HepG2 (cell line): Measurements from ENCODE around the gene BIN1. TPM values are rescaled to one million over a fixed set of nuclear protein-coding genes. Genes with fewer than 3 reads are reported as not detected.

Experiments used
- AGO1 ChIP-seq: fragments of 200-400 bp; formaldehyde crosslinking; IDR thresholded peaks from 2 replicates; pipeline ENCODE4 v1.6.1; 2017; ENCODE audit warnings: mild to moderate bottlenecking, low read depth, low read length, moderate library complexity; ENCODE audit not compliant: poor library complexity, severe bottlenecking
- FOXO1 ChIP-seq: sonication (generic); formaldehyde crosslinking; IDR thresholded peaks from 2 replicates; pipeline ENCODE4 v1.4.0; 2020; ENCODE audit warnings: missing genetic modification reagents
- FOXO4 ChIP-seq: sonication (generic); formaldehyde crosslinking; conservative IDR thresholded peaks from 2 replicates; pipeline ENCODE4 v1.8.1; 2023; ENCODE audit warnings: missing genetic modification reagents
- GATAD2A ChIP-seq: IDR thresholded peaks from 2 replicates; pipeline ENCODE4 v1.6.1; 2016
- NKX3-1 ChIP-seq: sonication (generic); formaldehyde crosslinking; IDR thresholded peaks from 2 replicates; pipeline ENCODE4 v1.5.0; 2020; ENCODE audit warnings: missing genetic modification reagents
- ZFP91 ChIP-seq: sonication (generic); formaldehyde crosslinking; IDR thresholded peaks from 2 replicates; pipeline ENCODE4 v1.9.0; 2022; ENCODE audit warnings: missing genetic modification reagents, mild to moderate bottlenecking, borderline replicate concordance
- ZNF619 ChIP-seq: sonication (generic); formaldehyde crosslinking; IDR thresholded peaks from 2 replicates; pipeline ENCODE4 v1.4.0; 2020; ENCODE audit warnings: mild to moderate bottlenecking, missing genetic modification reagents
- ZZZ3 ChIP-seq: sonication (generic); formaldehyde crosslinking; IDR thresholded peaks from 2 replicates; pipeline ENCODE4 v1.4.0; 2020; ENCODE audit warnings: missing genetic modification reagents, mild to moderate bottlenecking, borderline replicate concordance
- polyA plus RNA-seq, 8 experiments: library from polyadenylated mRNA; depleted of rRNA in 3 of 8; stranded (reverse) in 7 of 8; unstranded in 1 of 8; fragments of >200 nt; fragmentation: Illumina TruSeq in 4 of 8; extraction: Trizol in 4 of 8; gene quantifications; 2 replicates each; pipeline versions ENCODE4 v1.2.1 to v1.2.3, GENCODE V29; 2011 to 2016; ENCODE audit warnings: low read depth in 4 of 8, missing spikeins in 1 of 8, mixed read lengths in 1 of 8; ENCODE audit not compliant: insufficient read depth in 1 of 8
- total RNA-seq, 5 experiments: library from RNA; depleted of rRNA; stranded (reverse); fragments of >200 nt; fragmentation: Illumina TruSeq; extraction: Trizol; gene quantifications; 2 replicates each; pipeline ENCODE4 v1.2.3, GENCODE V29; 2016; ENCODE audit warnings: low read depth in 1 of 5
- TF ChIP-seq, protein P1 (sequence below): sonication (generic); formaldehyde crosslinking; IDR thresholded peaks from 2 replicates; pipeline ENCODE4 v1.4.0; 2020; ENCODE audit warnings: low read depth, mild to moderate bottlenecking, missing genetic modification reagents
- TF ChIP-seq, protein P2 (sequence below): sonication (generic); formaldehyde crosslinking; IDR thresholded peaks from 2 replicates; pipeline ENCODE4 v1.4.0; 2020; ENCODE audit warnings: missing genetic modification reagents
- TF ChIP-seq, protein P3 (sequence below): sonication (generic); formaldehyde crosslinking; IDR thresholded peaks from 2 replicates; pipeline ENCODE4 v1.4.0; 2020; ENCODE audit warnings: low read depth, missing genetic modification reagents
- TF ChIP-seq, protein P4 (sequence below): sonication (generic); formaldehyde crosslinking; IDR thresholded peaks from 2 replicates; pipeline ENCODE4 v1.9.0; 2021; ENCODE audit warnings: missing genetic modification reagents, borderline replicate concordance

Gene BIN1
- total and polyA plus RNA-seq, 2 of the 13 experiments (the other 11 are each of a cell fraction or from before 2014, with no cell fraction given) = 0.93 to 1.2 TPM

- TF ChIP-seq ZFP91 (CRISPR knock-in tag) = 0 out of 2 replicates have a peak, but pooled peaks have one; percentile 38
- TF ChIP-seq, protein P1, sequence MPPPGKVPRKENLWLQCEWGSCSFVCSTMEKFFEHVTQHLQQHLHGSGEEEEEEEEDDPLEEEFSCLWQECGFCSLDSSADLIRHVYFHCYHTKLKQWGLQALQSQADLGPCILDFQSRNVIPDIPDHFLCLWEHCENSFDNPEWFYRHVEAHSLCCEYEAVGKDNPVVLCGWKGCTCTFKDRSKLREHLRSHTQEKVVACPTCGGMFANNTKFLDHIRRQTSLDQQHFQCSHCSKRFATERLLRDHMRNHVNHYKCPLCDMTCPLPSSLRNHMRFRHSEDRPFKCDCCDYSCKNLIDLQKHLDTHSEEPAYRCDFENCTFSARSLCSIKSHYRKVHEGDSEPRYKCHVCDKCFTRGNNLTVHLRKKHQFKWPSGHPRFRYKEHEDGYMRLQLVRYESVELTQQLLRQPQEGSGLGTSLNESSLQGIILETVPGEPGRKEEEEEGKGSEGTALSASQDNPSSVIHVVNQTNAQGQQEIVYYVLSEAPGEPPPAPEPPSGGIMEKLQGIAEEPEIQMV (CRISPR knock-in tag) = no peak
- TF ChIP-seq, protein P2, sequence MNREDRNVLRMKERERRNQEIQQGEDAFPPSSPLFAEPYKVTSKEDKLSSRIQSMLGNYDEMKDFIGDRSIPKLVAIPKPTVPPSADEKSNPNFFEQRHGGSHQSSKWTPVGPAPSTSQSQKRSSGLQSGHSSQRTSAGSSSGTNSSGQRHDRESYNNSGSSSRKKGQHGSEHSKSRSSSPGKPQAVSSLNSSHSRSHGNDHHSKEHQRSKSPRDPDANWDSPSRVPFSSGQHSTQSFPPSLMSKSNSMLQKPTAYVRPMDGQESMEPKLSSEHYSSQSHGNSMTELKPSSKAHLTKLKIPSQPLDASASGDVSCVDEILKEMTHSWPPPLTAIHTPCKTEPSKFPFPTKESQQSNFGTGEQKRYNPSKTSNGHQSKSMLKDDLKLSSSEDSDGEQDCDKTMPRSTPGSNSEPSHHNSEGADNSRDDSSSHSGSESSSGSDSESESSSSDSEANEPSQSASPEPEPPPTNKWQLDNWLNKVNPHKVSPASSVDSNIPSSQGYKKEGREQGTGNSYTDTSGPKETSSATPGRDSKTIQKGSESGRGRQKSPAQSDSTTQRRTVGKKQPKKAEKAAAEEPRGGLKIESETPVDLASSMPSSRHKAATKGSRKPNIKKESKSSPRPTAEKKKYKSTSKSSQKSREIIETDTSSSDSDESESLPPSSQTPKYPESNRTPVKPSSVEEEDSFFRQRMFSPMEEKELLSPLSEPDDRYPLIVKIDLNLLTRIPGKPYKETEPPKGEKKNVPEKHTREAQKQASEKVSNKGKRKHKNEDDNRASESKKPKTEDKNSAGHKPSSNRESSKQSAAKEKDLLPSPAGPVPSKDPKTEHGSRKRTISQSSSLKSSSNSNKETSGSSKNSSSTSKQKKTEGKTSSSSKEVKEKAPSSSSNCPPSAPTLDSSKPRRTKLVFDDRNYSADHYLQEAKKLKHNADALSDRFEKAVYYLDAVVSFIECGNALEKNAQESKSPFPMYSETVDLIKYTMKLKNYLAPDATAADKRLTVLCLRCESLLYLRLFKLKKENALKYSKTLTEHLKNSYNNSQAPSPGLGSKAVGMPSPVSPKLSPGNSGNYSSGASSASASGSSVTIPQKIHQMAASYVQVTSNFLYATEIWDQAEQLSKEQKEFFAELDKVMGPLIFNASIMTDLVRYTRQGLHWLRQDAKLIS (CRISPR knock-in tag) = no peak
- TF ChIP-seq AGO1 = no peak
- TF ChIP-seq GATAD2A (CRISPR knock-in tag) = 0 out of 2 replicates have a peak, but pooled peaks have one; percentile 12
- TF ChIP-seq ZZZ3 (CRISPR knock-in tag) = no peak
- no peak for TF ChIP-seq NKX3-1 (CRISPR knock-in tag)
- TF ChIP-seq, protein P3, sequence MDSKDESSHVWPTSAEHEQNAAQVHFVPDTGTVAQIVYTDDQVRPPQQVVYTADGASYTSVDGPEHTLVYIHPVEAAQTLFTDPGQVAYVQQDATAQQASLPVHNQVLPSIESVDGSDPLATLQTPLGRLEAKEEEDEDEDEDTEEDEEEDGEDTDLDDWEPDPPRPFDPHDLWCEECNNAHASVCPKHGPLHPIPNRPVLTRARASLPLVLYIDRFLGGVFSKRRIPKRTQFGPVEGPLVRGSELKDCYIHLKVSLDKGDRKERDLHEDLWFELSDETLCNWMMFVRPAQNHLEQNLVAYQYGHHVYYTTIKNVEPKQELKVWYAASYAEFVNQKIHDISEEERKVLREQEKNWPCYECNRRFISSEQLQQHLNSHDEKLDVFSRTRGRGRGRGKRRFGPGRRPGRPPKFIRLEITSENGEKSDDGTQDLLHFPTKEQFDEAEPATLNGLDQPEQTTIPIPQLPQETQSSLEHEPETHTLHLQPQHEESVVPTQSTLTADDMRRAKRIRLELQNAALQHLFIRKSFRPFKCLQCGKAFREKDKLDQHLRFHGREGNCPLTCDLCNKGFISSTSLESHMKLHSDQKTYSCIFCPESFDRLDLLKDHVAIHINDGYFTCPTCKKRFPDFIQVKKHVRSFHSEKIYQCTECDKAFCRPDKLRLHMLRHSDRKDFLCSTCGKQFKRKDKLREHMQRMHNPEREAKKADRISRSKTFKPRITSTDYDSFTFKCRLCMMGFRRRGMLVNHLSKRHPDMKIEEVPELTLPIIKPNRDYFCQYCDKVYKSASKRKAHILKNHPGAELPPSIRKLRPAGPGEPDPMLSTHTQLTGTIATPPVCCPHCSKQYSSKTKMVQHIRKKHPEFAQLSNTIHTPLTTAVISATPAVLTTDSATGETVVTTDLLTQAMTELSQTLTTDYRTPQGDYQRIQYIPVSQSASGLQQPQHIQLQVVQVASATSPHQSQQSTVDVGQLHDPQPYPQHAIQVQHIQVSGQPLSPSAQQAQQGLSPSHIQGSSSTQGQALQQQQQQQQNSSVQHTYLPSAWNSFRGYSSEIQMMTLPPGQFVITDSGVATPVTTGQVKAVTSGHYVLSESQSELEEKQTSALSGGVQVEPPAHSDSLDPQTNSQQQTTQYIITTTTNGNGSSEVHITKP = no peak
- no peak for TF ChIP-seq ZNF619 (CRISPR knock-in tag)
- TF ChIP-seq, protein P4, sequence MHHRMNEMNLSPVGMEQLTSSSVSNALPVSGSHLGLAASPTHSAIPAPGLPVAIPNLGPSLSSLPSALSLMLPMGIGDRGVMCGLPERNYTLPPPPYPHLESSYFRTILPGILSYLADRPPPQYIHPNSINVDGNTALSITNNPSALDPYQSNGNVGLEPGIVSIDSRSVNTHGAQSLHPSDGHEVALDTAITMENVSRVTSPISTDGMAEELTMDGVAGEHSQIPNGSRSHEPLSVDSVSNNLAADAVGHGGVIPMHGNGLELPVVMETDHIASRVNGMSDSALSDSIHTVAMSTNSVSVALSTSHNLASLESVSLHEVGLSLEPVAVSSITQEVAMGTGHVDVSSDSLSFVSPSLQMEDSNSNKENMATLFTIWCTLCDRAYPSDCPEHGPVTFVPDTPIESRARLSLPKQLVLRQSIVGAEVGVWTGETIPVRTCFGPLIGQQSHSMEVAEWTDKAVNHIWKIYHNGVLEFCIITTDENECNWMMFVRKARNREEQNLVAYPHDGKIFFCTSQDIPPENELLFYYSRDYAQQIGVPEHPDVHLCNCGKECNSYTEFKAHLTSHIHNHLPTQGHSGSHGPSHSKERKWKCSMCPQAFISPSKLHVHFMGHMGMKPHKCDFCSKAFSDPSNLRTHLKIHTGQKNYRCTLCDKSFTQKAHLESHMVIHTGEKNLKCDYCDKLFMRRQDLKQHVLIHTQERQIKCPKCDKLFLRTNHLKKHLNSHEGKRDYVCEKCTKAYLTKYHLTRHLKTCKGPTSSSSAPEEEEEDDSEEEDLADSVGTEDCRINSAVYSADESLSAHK (CRISPR knock-in tag) = no peak
- 0 out of 2 replicates have a peak, but pooled peaks have one; percentile 84 for TF ChIP-seq FOXO4 (CRISPR knock-in tag)
- no peak for TF ChIP-seq FOXO1 (CRISPR knock-in tag)
Observed at GRCh38 chr2:127071901-127072328, 35.0 kb downstream of the BIN1 start (continued).
